ENCODE results near the gene C3orf49. TPM values are rescaled to one million over a fixed set of nuclear protein-coding genes. Genes with fewer than 3 reads are reported as not detected.
A peak's percentile ranks its signal among the peaks of the same experiment; 100 is the strongest.

The C3orf49 gene
- total RNA-seq, 1 experiment from 2014 or later = not detected

DNA sequence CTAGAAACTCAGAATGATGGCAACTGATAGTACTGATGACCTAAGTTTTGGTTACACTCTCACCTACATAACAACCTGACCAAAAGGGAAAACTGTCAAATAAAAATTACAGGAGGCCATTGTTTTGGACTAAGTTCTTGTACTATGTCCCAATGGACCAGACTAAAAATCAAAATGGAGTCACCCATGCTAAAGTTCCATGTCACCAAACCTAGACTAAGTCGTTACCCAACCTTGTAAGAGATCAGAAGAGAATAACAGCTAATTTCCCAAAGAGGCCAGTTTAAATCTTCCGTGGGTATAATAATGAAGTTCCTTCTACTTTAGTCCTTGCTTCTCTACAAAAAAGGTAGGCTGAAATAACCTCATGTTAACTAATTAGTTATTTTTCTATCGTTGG, 32.2 kb downstream of the C3orf49 start:
- DNase-seq (ENCODE audit: low read depth) = no peak

DNA sequence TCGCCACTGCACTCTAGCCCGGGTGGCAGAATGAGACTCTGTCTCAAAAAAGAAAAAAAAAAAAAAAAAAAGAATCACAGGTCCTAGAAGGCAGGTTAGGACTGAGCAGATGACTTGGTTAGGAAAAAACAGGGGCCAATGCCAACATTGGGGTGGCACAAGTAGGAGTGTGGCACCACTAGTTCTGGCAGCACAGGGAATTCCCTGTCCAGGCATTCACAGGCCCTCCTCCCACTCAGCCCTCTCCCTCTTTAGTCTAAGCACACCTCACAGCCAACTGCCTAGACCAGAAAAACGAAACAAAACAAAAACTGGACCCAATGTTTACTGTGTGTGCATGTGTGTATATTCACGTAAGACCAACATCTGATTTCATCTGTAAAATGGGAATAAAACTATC, 34.0 kb downstream of the C3orf49 start:
- DNase-seq (ENCODE audit: low read depth) = no peak

DNA sequence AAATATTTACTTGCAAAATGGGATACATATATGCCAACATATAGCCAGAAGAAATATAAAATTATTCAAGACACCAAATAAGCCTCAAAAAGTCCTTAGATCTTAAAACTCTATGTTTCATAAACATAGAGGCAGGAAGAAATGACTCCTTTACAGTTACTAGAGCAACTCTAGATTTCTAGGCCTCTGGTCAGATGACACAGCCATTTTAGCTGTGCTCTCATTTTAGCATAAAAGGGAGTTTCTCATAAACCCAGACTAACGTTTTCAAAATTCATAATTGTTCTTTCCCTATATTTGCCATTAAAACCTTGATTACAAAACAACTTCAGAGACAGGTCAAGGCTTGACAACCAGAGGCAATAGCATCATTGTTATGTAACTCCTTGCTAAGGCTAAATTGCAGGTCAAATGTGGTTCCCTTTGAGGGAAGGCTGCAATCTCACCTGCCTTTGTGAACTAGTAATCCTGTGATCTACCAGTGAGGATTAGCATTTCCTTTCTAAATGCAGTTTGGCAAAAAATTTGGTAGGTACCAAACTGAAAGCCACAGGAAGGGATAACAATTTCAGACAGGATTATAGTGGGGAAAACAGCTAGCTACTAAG, 36.3 kb downstream of the C3orf49 start:
- no peak for DNase-seq (ENCODE audit: low read depth)

DNA sequence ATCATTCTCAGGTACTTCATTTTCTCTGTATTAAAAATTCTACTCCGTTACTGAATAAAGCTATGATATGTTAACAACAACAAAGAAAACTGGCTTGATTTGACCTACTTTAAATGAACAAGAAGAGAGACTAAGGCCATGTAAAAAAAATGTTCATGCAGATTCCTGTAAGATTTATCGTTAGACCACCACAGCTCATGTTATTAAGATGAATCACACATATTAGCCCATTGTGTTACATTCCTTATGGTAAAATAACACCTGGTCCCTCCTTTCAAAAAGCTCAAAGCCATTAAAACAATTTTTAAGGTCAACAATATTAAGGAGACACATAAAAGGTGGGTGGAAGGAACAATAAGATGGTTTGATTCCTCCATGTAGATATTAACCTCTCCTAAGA, 38.2 kb downstream of the C3orf49 start:
- DNase-seq (ENCODE audit: low read depth) = no peak

DNA sequence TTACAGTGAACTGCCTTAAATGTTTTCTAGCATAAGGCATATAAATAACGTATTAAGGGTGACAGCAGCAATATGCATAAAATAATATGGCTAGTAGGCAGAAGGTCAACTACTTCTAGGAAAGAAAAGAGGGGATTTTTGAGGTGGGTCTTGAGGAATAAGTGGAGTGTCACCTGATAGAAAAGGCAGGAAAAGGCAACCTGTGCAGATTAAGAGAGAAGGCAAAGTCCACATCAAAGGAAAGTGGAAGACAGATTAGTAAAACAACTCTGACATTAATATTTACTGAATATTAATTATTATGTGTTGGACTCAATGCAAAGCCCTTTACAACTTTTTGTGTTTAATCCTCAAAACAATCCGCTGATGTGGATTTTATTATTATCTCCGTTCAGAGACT, 41.7 kb downstream of the C3orf49 start:
- no peak for DNase-seq (ENCODE audit: low read depth)

DNA sequence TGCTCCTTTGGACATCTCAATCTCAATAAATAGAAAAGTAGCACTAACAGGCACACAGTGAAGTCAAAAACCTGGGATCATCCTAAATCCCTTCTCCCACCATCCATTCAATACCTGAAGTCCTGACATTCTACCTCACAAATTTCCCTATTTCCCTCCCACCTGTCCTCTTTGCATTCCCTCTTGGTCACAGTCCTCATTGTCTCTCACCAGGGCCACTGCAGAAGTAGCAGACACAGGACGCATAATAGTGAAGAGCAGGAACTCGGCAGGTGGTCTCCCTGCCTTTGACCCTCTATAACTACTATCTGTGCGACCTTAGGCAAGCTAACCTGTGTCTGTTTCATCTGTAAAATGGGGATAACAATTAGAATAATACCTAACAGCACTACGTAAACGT, 42.2 kb downstream of the C3orf49 start:
- no peak for DNase-seq (ENCODE audit: low read depth)

DNA sequence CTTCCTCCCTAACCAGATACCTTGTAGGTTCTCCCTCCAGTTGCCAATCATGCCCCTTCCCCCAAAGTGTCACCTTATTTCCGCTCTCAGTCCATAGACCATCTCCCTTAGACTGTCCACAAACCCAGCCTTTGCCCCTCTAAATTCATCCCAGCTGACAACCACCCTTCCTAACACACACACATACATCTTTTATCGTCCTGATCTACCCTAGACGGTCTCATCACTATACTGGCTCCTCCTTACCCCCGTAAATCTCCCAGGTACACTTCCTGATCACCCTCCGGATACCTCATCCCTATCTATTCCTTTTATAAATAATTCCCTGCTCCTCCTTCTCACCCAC, 43.7 kb downstream of the C3orf49 start:
- no peak for DNase-seq (ENCODE audit: low read depth)

DNA sequence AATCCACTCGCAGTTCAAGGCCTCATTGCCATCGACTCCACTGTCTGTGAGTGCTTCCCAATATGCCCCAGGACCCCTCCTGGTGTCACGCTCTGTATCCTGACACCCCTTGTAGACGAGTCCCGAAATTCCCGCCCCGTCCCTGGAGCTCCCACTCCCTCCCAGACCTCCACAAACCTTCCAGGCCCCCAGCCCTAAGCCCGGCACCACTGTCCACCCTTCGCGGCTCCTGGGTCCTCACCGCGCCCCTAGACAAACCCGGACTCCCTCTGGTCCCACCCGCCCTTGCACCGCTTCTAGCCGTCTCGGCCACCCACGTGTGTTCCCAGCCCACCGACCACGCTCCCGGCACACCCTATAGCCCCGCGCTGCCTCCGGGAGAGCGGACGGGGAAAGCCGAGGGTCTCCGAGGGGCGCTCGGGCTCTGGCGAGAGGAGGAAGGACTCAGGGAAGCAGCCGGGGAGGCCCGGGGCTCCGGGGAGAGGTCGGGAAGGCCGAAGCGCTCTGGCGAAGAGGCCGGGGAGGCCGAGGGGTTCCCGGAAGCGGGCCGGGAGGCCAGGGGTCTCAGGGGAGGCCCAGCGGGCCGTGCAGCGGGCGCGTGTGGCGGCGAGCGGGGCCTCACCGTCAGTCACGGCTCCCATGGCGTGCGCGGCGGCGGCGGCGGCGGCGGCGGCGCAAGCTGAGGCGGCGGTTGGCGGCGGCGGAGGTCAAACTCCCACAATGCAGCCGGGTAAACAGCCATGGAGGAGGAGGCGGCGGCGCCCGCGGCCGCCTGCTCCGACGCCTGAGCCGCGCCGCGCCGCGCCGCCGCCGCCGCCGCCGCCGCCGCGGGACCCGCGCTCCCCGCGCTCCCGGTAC, 44.3 kb downstream of the C3orf49 start, which contains the start of the genes ATXN7 and THOC7:
Gene ATXN7 (plus strand): TSS at position 718 of the 858 bp plus-strand sequence. CDS start 48,732 bp downstream, outside the sequence.
Gene THOC7 (minus strand): TSS at position 656 of the 858 bp plus-strand sequence. CDS start 15 bp downstream, at position 641.
- peak; percentile 69 for DNase-seq (ENCODE audit: low read depth)

DNA sequence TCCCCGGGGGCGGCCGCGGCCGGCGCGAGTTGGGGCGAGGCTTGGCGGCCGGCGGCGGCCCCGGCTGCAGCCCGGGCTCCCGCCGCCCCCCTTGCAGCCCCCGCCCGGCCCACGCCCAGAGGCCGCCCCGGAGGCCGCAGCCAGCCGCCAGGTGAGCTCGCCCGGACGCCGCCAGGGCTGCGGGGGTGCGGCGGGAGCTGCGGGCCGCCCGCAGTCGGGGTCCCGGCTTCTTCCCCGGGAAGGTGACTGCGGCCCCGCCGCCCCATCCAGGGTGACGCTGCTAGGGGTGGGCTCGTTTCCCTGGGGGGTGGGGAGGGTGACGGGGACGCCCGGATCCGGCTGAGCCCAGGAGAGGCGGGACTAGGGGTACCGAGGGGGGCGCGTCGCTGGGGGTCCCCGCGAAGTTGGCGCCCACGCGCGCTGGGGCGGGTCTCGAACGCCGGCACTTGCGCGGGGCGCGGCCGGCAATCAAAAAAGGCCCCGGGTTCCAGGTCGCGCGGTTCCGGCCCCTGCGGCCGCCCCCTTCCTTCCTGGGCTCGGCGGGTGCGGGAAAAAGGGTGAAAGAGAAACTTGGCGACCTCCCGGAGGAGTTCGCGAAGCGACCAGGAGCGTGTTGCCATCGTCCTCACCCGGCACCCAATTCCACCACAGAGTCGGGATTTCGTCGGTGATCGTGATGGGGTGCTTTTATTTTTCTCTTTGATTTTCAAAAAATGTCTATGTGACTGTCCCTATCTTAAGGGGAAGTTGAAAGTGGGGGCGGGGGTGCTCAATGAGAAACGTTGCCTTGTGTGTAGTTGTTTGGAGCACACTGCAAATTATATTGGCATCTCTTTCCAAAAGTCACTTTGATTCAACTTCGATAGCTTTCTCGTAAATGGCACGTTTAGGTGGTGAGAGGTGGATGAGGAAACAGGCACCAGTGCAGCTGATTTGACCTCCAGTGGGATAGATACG, 45.2 kb downstream of the C3orf49 start:
- peak; percentile 28 for DNase-seq (ENCODE audit: low read depth)

DNA sequence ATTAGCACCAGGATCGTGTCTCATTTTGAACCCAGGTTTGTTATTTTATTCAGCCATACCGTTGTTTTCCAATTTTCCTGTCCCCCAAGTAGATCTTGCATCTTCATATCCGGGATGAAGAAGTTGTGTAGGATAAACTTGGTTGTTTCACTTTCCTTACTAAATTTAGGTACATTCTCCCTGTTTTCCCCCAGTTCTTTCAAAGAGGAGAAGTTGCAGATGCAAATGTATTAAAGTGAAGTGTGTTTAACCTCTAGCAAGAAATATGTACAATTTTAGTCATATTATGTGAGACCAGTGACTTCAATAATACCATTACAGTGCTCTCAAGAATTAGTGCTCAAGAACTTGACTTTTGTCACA, 45.8 kb downstream of the C3orf49 start:
- peak; percentile 6 for DNase-seq (ENCODE audit: low read depth)

DNA sequence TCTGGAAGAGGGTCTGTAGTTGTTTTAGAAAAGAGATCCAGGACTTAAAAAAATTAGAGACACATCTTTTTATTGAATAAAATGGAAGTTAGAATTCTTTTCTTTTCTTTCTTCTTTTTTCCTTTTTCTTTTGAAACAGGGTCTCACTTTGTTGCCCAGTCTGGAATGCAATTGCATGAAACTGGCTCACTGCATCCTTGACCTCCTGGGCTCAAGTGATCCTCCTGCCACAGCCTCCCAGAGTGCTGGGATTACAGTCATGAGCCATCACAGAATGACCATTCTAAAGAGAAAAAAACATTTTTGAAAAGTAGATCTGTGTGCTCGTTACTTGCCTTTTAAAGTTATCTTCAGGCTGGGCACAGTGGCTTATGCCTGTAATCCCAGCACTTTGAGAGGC, 48.1 kb downstream of the C3orf49 start:
- DNase-seq (ENCODE audit: low read depth) = no peak

DNA sequence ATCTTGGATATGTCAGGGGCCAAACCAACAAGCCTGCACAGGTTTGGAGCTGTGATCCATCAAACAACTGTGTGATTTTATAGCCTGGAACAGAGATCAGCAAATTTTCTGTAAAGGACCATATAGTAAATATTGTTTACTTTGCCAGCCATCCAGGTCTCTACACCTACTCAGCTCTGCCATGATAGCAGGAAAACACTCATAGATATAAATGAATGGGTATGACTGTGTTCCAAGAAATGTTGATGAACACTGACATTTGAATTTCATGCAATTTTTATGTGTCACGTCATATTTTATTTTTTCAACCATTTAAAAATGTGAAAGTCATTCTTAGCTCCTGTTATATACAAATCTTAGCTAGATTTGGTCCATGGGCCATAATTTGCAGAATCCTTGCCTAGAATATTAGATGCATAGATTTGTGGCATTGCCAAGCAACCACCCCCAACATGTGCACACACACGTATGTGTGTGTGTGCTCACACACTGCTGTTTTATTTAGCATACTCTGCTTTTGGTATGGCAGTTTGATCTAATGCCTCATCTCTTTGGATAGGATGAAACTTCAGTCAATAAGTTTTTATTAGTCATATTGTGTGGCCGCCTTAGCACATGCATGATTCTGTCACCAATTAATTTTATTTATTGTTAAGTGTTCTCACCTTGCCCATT, 51.0 kb downstream of the C3orf49 start:
- no peak for DNase-seq (ENCODE audit: low read depth)

DNA sequence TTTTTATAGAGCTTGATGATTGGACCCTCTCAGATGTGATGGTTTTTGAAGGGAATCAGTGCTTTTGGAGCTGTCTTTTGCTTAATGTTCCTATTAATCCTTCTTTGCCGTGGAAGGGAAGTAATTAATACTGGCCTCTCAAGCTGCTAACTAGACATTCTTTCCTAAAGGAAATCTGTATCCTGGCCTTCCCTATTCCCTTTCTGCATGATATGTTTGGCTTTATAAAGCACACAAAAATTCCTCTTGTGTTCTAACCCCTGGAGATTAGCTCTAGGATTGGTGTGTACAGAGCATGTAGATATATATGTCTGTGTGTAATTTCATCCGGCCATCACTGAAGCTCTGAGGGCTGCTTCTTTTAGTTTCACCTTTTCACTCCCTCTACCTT, 51.5 kb downstream of the C3orf49 start:
- no peak for DNase-seq (ENCODE audit: low read depth)

DNA sequence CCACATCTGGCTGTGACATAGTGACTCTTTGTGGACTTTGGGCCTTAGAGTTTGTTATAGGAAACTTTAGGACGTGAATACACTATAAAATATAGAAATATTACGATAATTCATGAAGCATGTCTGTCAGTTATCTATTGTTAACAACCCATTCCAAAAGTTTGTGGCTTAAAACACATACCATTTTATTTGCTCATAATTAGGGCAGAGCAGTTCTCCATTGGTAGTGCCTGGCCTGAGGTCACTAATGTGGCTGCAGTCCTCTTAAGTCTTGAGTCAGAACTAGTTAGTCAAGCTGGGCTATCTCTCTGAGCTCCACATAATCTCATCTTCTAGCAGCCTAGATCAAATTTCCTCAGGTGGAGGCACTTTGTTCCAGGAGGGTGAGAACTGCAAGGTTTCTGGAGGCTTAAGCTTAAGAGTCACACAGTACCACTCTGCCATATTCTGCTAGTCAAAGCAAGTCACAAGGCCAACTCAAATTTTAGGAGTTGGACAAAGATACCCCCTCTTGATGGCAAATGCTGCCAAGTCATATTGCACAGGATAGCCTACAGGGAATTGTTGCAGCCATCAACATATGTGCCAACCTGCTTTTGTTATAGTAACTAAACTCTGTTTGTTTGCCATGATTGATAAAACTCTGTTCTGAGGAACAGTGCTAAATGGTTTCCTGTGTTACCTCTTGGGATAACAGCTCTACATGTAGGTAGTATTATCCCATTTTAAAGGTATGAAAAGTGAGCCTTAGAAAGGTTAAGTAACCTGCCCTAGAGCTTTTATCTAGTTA, 53.2 kb downstream of the C3orf49 start:
- peak; percentile 85 for DNase-seq (ENCODE audit: low read depth)

DNA sequence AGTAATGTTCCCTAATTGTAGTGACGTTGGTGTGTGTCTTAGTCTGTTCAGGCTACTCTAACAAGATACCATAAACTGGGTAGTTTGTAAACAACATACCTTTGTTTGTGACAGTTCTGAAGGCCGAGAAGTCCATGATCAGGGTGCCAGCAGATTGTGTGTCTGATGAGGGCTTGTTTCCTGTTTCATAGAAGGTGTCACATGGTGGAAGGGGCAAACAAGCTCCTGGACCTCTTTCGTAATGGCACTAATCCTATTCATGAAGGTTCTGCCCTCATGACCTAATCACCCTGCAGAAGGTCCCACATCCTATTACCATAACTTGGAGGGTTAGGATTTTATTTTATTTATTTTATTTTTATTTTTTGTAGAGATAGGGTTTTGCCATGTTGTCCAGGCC, 55.7 kb downstream of the C3orf49 start:
- no peak for DNase-seq (ENCODE audit: low read depth)

DNA sequence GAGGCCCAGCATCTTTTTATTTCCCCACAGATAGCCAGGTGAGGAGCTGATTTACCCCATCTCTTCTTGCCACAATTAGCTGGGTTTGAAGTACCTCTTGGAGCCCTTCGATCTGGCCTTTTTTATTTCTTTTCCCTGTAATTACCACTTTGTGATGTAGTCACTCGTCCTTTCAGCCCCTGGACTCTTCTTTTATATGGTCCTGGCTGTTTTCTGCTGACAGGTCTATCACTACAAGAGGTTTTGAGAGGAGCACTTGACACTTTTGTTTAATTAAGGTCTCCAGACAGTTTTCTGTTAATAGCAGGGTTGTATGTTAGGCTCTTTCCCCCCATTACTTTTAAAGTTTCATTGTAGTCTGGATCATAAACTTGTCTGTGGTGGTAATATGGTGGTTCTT, 56.4 kb downstream of the C3orf49 start:
- DNase-seq (ENCODE audit: low read depth) = no peak

DNA sequence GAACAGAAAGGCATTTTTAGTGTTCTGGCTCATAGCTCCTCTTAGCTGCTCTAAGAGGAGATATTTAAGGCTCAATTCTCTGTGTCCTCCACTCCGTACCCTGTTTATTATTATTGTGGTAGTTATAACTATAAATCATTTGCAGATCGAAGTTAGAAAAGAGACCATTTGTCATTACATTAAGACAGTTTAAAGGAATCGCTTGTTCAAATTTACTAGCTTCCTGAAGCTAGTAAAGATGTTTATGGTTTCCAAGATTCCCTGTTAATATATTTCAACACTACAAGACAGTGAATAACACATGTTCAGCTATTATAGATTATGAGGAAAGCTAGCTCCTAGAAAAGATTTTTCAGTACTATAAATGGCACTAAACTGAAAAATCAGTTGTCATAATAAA, 57.2 kb downstream of the C3orf49 start:
- no peak for DNase-seq (ENCODE audit: low read depth)

DNA sequence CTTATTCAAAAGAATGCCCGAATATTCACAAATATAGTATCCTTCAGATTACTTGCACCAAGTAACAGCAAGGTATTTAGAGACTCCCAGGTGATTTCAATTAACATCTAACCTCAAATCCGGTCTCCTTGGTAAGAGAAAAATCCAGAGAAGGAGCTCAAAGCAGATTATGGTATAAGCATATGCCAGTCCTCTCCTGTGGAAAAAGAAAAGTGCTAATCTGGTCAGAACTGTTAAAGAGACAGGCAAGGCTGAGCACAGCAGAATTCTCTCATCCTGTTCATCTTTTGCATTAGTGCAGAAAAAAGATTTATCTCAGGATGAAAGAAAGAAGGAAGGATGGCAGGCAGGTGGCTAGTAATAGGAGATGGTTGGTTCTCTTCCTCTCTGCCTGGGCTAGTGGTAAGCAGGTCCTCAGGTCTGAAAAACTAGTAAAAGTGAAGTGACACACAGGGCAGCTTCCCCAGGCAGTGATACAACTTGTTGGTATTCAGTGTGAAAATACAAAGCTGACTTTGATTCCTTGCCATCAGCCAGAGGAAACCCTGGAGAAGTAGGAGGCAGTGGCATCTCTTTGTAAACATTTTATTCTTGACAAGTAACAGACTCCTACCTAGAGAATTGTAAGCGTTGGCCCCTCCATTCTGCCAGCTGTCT, 58.8 kb downstream of the C3orf49 start:
- no peak for DNase-seq (ENCODE audit: low read depth)

DNA sequence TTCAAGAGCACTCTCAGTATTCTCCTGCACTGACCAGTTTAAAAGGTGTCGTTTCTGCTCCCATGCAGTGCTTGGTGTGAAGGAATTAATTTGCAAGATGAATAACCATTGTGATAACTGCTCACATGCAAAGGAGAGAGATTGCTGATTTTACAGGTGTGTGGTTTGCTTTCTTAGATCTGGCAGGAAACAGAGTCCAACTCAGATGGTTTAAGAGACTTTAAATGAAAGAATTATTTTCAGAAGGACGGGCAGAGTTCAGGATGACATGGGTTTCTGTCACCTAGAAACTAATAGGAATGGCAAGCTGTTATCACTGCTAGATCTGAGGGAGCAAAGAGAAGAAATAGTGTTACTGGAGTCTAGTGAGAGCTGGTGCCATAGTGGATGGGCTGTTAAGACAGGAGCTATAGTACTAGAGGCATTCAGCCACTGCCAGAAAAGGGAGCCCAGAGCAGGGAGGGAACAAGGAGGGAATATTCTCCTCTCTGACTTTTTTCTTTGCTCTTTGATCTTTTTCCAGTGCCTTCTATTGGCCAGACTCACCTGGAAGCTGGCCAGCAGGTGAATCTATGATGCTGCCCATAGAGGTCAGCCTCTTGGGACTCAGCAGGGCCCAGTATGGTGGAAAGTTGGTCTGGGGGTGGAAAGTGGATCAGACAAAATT, 59.4 kb downstream of the C3orf49 start:
- no peak for DNase-seq (ENCODE audit: low read depth)

DNA sequence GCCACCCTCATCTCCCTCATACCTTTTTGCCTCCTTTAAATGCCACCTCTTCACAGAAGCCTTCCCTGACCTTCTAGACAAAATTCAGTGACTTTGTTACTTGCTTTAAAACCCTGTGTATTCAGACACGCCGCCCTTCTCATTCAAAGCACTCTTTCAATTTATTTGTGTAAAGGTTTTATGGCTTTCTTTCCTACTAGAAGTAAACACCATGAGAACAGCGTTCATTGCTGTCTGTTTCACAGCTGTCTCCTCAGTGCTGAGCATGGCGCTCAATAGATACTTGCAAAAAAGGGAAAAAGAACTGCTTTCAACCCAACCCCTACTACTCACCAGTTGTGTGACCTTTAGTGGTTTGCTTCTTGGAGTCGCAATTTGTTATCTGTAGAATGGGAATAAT, 61.6 kb downstream of the C3orf49 start:
- DNase-seq (ENCODE audit: low read depth) = no peak

All from RPMI7951 (cell line).